HG02981 (cell line): ENCODE results near the gene ADAMTS3.

Experiments used
- ATAC-seq: cut with Tn5 transposase; IDR thresholded peaks from one replicate; pipeline ENCODE4 v1.9.1; 2021; ENCODE audit warnings: mild to moderate bottlenecking, moderate library complexity; ENCODE audit not compliant: unreplicated experiment

The ADAMTS3 gene

GRCh38 chr4:72424006-72424405 lies 145.0 kb downstream of the ADAMTS3 start:
- no peak for ATAC-seq

GRCh38 chr4:72422416-72422815 lies 146.6 kb downstream of the ADAMTS3 start:
- ATAC-seq = no peak

- ATAC-seq = no peak
Observed at GRCh38 chr4:72418458-72418857, 150.6 kb downstream of the ADAMTS3 start.

GRCh38 chr4:72410158-72410557 lies 158.9 kb downstream of the ADAMTS3 start:
- no peak for ATAC-seq

GRCh38 chr4:72408568-72408967 lies 160.5 kb downstream of the ADAMTS3 start:
- ATAC-seq = no peak

GRCh38 chr4:72405417-72405816 lies 163.6 kb downstream of the ADAMTS3 start:
- no peak for ATAC-seq

GRCh38 chr4:72397314-72397713 lies 171.7 kb downstream of the ADAMTS3 start:
- no peak for ATAC-seq

DNA sequence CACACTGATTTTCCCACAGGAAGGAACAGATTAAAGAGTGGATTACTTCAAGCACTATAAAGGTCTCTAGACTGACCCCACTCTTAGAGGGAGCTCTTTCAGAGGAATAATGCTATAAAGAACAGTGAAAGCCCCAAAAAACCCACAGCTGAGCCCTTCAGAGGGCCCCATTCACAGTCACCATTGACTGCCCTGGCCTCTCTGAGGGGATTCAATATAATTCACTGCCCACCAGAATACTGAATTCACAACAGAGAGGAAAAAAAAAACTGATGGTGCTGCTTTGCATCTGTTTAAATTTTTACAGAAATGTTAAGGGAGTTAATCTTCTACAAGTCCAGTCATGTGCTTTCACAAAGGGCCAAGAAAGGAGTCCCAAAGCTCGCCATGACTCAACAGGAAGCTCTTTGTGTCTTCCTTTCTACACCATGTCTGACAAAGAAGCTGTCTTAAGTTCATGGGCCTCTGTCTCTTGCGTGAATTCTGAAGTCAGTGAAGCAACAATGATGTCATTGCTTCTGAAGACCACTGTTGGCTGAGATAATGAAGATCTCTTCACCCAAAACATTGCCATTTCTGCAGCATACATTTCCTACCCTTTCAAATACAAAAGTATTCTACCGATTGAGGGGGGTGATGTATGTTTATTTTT lies 174.9 kb downstream of the ADAMTS3 start:
- ATAC-seq = no peak

- ATAC-seq = no peak
Observed at GRCh38 chr4:72391281-72391680, 177.7 kb downstream of the ADAMTS3 start.

GRCh38 chr4:72390409-72390808 lies 178.6 kb downstream of the ADAMTS3 start:
- ATAC-seq = no peak

- no peak for ATAC-seq
Observed at GRCh38 chr4:72388521-72388920, 180.5 kb downstream of the ADAMTS3 start.

DNA sequence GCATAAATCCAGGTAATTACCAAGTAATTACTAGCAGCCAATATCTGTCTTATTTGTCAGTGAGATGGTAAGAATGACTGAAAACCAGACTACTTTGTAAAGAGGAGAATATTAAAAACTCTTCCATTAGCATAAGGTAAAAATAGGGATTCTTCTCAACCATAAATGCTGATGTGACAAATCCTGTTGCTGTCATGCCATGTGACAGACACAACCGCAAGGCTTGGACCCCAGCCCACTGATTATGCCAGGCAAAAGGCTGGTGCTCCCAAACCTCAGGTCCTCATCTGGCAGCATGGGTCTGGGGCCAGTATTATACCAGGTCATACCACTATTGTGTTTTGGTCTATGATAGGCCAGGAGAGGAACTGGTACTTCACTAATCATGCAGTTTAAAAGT lies 181.1 kb downstream of the ADAMTS3 start:
- ATAC-seq = no peak

DNA sequence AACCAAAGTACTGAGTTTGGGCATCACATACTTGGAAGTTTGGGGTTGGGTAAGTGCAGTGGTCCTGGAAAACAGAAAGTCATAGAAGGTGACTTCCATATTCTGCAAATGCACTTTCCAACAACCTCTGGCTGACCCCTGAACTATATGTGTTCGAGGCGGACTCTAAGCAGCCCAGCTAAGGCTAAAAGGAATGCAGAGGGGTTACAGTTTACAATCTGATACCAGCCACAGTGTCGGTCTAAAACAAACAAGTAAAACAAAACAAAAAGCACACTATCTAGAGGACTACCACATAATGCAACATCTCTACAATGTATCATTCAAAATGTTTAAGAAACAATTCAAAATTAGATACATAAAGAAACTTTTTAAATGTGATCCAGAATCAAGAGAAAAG lies 185.6 kb downstream of the ADAMTS3 start:
- ATAC-seq = no peak

- no peak for ATAC-seq
Observed at GRCh38 chr4:72378901-72379300, 190.1 kb downstream of the ADAMTS3 start.

- no peak for ATAC-seq
Observed at GRCh38 chr4:72377491-72378194, 191.4 kb downstream of the ADAMTS3 start.

DNA sequence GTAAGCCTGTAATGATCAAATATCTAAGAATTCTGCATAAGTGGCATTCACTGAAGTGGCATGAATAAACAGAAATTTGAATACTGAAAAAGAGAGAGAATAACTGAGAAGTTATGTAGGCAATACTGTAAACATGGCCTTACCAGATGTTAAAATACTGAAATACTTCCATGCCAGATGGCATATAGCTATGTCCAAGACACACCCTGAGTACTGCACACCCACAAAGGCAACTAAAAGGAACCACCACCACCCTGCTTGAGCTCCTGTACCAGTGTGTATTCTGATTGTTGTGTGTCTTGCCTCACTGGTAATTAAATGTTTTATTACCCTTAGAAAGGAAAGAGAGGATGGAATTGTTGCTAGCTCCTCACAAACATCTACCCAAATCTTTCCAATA lies 192.1 kb downstream of the ADAMTS3 start:
- ATAC-seq = no peak

GRCh38 chr4:72375073-72375736 lies 193.8 kb downstream of the ADAMTS3 start:
- no peak for ATAC-seq

GRCh38 chr4:72374159-72374558 lies 194.9 kb downstream of the ADAMTS3 start:
- no peak for ATAC-seq

GRCh38 chr4:72366601-72367000 lies 202.4 kb downstream of the ADAMTS3 start:
- ATAC-seq = no peak

DNA sequence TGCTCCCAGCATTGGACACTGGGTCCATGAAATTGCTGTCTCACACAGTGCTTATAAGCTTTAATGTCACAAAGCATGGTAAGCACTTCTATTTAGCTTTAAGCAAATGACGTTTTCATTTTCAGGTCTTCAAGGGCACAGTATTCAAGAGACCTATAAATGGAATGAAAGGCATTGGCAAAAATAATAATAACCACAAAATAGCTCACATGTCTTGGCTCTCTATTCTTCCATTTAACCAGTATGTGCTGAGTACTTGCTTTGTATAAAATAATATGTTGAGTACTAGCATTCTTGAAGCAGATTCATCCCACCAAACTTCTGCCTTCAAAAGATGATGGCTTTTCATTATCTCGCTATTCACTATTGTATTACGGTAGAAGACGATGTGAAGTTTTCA lies 203.0 kb downstream of the ADAMTS3 start:
- no peak for ATAC-seq

DNA sequence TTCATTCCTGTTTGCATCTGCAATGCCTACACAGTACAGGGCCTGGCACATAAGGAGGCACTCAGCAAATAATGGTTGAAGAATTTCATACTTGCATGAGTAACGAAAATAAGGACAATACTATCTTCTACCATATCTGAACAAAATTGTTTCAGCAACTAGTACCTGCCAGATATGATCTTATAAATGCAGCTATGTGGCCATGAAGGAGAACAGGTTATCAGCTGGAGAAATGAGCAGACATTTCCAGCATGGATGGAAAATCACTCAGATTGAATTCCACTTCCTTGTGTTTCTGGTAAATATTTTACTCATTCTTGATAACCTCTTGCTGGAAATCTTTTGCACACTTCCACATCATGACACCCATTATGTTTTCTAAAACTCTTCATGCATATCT lies 204.0 kb downstream of the ADAMTS3 start:
- no peak for ATAC-seq

DNA sequence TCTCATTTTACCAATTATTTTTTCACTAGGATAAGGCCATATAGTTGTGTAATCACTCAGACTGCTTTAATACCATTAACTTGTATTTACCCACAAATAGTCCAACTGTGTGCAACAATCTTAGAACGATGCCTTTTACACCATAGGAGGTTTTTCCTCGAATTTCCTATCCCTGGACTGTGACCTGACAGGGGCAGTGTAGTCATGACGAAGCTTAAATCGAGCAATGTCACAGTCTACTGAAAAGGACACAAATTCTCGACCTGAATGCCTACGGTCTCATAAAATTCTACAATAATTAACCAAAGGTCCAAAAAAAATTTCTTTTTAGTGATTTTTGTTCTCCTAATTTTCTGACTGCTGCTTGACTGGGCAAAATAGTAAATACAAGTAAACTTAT lies 208.9 kb downstream of the ADAMTS3 start:
- ATAC-seq = no peak
